SK-N-SH (cell line): Measurements from ENCODE around the gene CFAP47. TPM values are rescaled to one million over a fixed set of nuclear protein-coding genes. Genes with fewer than 3 reads are reported as not detected.

Experiments
- CTCF ChIA-PET: fragments of 300-600, 350-600 bp; formaldehyde crosslinking; extraction: SDS; loops from one replicate; lab custom pipeline; 2021; lab: Yijun Ruan, JAX
- POLR2A ChIA-PET: fragments of 350-600 bp; sonication (Branson Sonifier 250); formaldehyde crosslinking; extraction: SDS; loops from one replicate; lab custom pipeline; 2020; ENCODE audit warnings: antibody characterized with exemption, inconsistent platforms; lab: Yijun Ruan, JAX
- DNase-seq: peaks from one replicate; pipeline ENCODE4 v3.0.0; 2012
- H2AFZ ChIP-seq: fragments of 200-600 bp; sonication (generic); 2 replicates; pipeline ENCODE4 v1.8.1; 2016; ENCODE audit warnings: antibody characterized with exemption, mild to moderate bottlenecking, low read depth
- H3F3A ChIP-seq: fragments of 200-600 bp; sonication (generic); replicated peaks from 2 replicates; pipeline ENCODE3; 2016; ENCODE audit warnings: antibody characterized with exemption, mild to moderate bottlenecking; ENCODE audit not compliant: insufficient read depth
- H3K27ac ChIP-seq, 2 experiments: fragments of 200-500 bp in 1 of 2; fragments of 200-600 bp in 1 of 2; sonication (Bioruptor generic) in 1 of 2; sonication (generic), shearing (Covaris generic) in 1 of 2; 2 replicates each; pipeline versions ENCODE4 v1.5.1 to v1.6.1; 2014 to 2016; ENCODE audit warnings: low read depth in 2 of 2, inconsistent platforms in 1 of 2, low read length in 1 of 2, mild to moderate bottlenecking in 1 of 2, mixed read lengths in 1 of 2
- H3K27me3 ChIP-seq: fragments of 200-600 bp; sonication (generic), shearing (Covaris generic); 2 replicates; pipeline ENCODE4 v1.6.1; 2016; ENCODE audit warnings: mixed run types; ENCODE audit not compliant: insufficient read depth
- H3K36me3 ChIP-seq, 2 experiments: fragments of 200-500 bp in 1 of 2; fragments of 200-600 bp in 1 of 2; sonication (Bioruptor generic) in 1 of 2; sonication (generic) in 1 of 2; replicated peaks in 1 of 2; 2 replicates each; pipeline versions ENCODE3 to v1.5.1; 2014 to 2016; ENCODE audit warnings: low read length in 1 of 2, mild to moderate bottlenecking in 1 of 2; ENCODE audit not compliant: insufficient read depth in 2 of 2, control insufficient read depth in 1 of 2
- H3K4me1 ChIP-seq, 2 experiments: fragments of 200-500 bp in 1 of 2; fragments of 200-600 bp in 1 of 2; sonication (Bioruptor generic) in 1 of 2; sonication (generic), shearing (Covaris generic) in 1 of 2; 2 replicates each; pipeline versions ENCODE4 v1.5.1 to v1.6.1; 2014 to 2016; ENCODE audit warnings: low read depth in 1 of 2, low read length in 1 of 2, mixed run types in 1 of 2; ENCODE audit not compliant: insufficient read depth in 2 of 2, control insufficient read depth in 1 of 2
- H3K4me2 ChIP-seq: fragments of 200-600 bp; sonication (generic), shearing (Covaris generic); 2 replicates; pipeline ENCODE4 v1.6.1; 2017; ENCODE audit warnings: mixed run types
- H3K4me3 ChIP-seq, 2 experiments: fragments of 200-500 bp in 1 of 2; fragments of 200-600 bp in 1 of 2; sonication (Bioruptor generic) in 1 of 2; sonication (generic), shearing (Covaris generic) in 1 of 2; 2 replicates each; pipeline versions ENCODE4 v1.5.1 to v1.8.1; 2014 to 2016; ENCODE audit warnings: low read depth in 2 of 2, inconsistent platforms in 1 of 2, low read length in 1 of 2, mild to moderate bottlenecking in 1 of 2, mixed read lengths in 1 of 2, moderate library complexity in 1 of 2
- H3K79me2 ChIP-seq: fragments of 200-600 bp; sonication (generic); 2 replicates; pipeline ENCODE4 v1.8.1; 2017; ENCODE audit warnings: mild to moderate bottlenecking; ENCODE audit not compliant: insufficient read depth
- H3K9ac ChIP-seq: fragments of 200-600 bp; sonication (generic); 2 replicates; pipeline ENCODE4 v1.6.1; 2017; ENCODE audit warnings: mixed run types
- H3K9me2 ChIP-seq: fragments of 200-600 bp; sonication (generic); 2 replicates; pipeline ENCODE4 v1.6.1; 2017; ENCODE audit warnings: mixed run types
- H3K9me3 ChIP-seq: fragments of 200-600 bp; sonication (generic); 2 replicates; pipeline ENCODE4 v1.6.1; 2017; ENCODE audit warnings: mixed run types, mild to moderate bottlenecking, moderate library complexity
- H4K20me1 ChIP-seq: fragments of 200-600 bp; sonication (generic); 2 replicates; pipeline ENCODE4 v1.6.1; 2017; ENCODE audit warnings: mild to moderate bottlenecking, mixed run types; ENCODE audit not compliant: insufficient read depth
- CHD2 ChIP-seq: fragments of 150-350 bp; IDR thresholded peaks from 2 replicates; pipeline ENCODE4 v1.6.1; 2018; ENCODE audit warnings: low read length; ENCODE audit not compliant: partially characterized antibody
- ELF1 ChIP-seq: IDR thresholded peaks from 2 replicates; pipeline ENCODE4 v1.4.0; 2012
- FOSL2 ChIP-seq: IDR thresholded peaks from 2 replicates; pipeline ENCODE4 v1.4.0; 2012; ENCODE audit warnings: low read depth, mild to moderate bottlenecking, moderate library complexity, borderline replicate concordance
- FOXJ3 ChIP-seq: sonication (generic); formaldehyde crosslinking; IDR thresholded peaks from 2 replicates; pipeline ENCODE4 v1.5.1; 2020; ENCODE audit warnings: mild to moderate bottlenecking, missing genetic modification reagents
- FOXM1 ChIP-seq: IDR thresholded peaks from 2 replicates; pipeline ENCODE4 v1.4.0; 2012; ENCODE audit warnings: low read depth, mild to moderate bottlenecking
- GABPA ChIP-seq: IDR thresholded peaks from 2 replicates; pipeline ENCODE4 v1.4.0; 2012; ENCODE audit warnings: low read depth, mild to moderate bottlenecking
- GATA2 ChIP-seq: sonication (generic); formaldehyde crosslinking; IDR thresholded peaks from 2 replicates; pipeline ENCODE4 v1.5.0; 2020; ENCODE audit warnings: mild to moderate bottlenecking, missing genetic modification reagents
- NFIC ChIP-seq: IDR thresholded peaks from 2 replicates; pipeline ENCODE4 v1.4.0; 2012; ENCODE audit warnings: borderline replicate concordance
- NRF1 ChIP-seq: IDR thresholded peaks from 2 replicates; pipeline ENCODE4 v1.6.1; 2012; ENCODE audit warnings: low read depth, mild to moderate bottlenecking, low read length
- REST ChIP-seq: IDR thresholded peaks from 2 replicates; pipeline ENCODE4 v1.6.1; 2012; ENCODE audit warnings: mild to moderate bottlenecking, low read depth, low read length, moderate library complexity
- RXRA ChIP-seq: IDR thresholded peaks from 2 replicates; pipeline ENCODE4 v1.4.0; 2012; ENCODE audit warnings: low read depth, mild to moderate bottlenecking, borderline replicate concordance
- USF1 ChIP-seq: IDR thresholded peaks from 2 replicates; pipeline ENCODE4 v1.4.0; 2012; ENCODE audit warnings: low read depth, borderline replicate concordance
- YY1 ChIP-seq: IDR thresholded peaks from 2 replicates; pipeline ENCODE4 v1.4.0; 2012; ENCODE audit warnings: low read depth, mild to moderate bottlenecking
- WGBS: methylation state at CpG from one replicate; pipeline ENCODE4 v1.1.6; 2017; ENCODE audit warnings: low lambda C conversion rate; 5-methylcytosine and 5-hydroxymethylcytosine counted together
- polyA plus RNA-seq, 3 experiments: library from polyadenylated mRNA; depleted of rRNA; stranded (reverse); fragments of >200 nt; gene quantifications; 2 replicates each; pipeline ENCODE4 v1.2.3, GENCODE V29; 2012

Gene CFAP47
- polyA plus RNA-seq, 1 of the 3 experiments (the other 2 are of a cell fraction): 0.02 TPM

- H3K4me3 ChIP-seq: no peak overlapping the region
- H3K4me1 ChIP-seq: no peaks in the 10 kb centered on the region
- no peak overlapping the region for H3K9ac ChIP-seq
- no peak for DNase-seq
- H4K20me1 ChIP-seq: no peaks in the 10 kb centered on the region
- H2AFZ ChIP-seq: no peak overlapping the region
- TF ChIP-seq RXRA (no peak), NRF1 (no peak), FOSL2 (no peak), GATA2 (no peak)
- no peaks in the 10 kb centered on the region for H3F3A ChIP-seq
- no peaks in the 10 kb centered on the region for H3K36me3 ChIP-seq
- no peak overlapping the region for H3K4me2 ChIP-seq
- POLR2A ChIA-PET: no interaction called here
- H3K27me3 ChIP-seq: no peaks in the 10 kb centered on the region
- CTCF ChIA-PET: no interaction called here
- no peak overlapping the region for H3K27ac ChIP-seq
- no peaks in the 10 kb centered on the region for H3K9me2 ChIP-seq
- 0% methylated on average over 5 of the region's 5 CpGs for WGBS
- no peaks in the 10 kb centered on the region for H3K9me3 ChIP-seq
- H3K79me2 ChIP-seq: no peaks in the 10 kb centered on the region
These were observed 87.7 kb downstream of the CFAP47 start for GRCh38 chrX:36007207-36007606.

GRCh38 chrX:36019125-36019524, 99.6 kb downstream of the CFAP47 start:
- CTCF ChIA-PET: interaction anchor here (0.6 kb wide), 1 partner anchor 946 kb away, joined by 3 read pairs; no protein-coding TSS in a partner anchor
- Histone ChIP-seq H4K20me1 (no peaks in the 10 kb centered on the region), H3F3A (no peaks in the 10 kb centered on the region), H3K4me1 (no peaks in the 10 kb centered on the region), H3K4me3 (no peak overlapping the region), H3K27me3 (no peaks in the 10 kb centered on the region), H3K27ac (no peak overlapping the region), H3K9me3 (no peaks in the 10 kb centered on the region), H3K79me2 (no peaks in the 10 kb centered on the region), H2AFZ (no peak overlapping the region), H3K9me2 (no peaks in the 10 kb centered on the region), H3K36me3 (no peaks in the 10 kb centered on the region), H3K9ac (no peak overlapping the region), H3K4me2 (no peak overlapping the region)
- POLR2A ChIA-PET: no interaction called here
- 6% methylated on average over 7 of the region's 7 CpGs for WGBS
- TF ChIP-seq GATA2 (no peak), FOXJ3 (CRISPR knock-in tag) (no peak), FOXM1 (no peak), RXRA (no peak), USF1 (no peak), NFIC (no peak), REST (no peak), ELF1 (no peak), CHD2 (no peak), GABPA (no peak), YY1 (no peak)
- DNase-seq: no peak
